Activated naive CD8-positive, alpha-beta T cell (primary cell): Measurements from ENCODE around the gene SYNE2.

ENCODE experiments used
- H3K27ac Mint-ChIP-seq: one replicate; pipeline ENCODE4 v1.8.0; 2021; ENCODE audit warnings: mixed read lengths
- H3K27me3 Mint-ChIP-seq: one replicate; pipeline ENCODE4 v1.8.0; 2021; ENCODE audit warnings: mixed read lengths
- H3K36me3 Mint-ChIP-seq: one replicate; pipeline ENCODE4 v1.8.0; 2021; ENCODE audit warnings: mixed read lengths
- H3K4me1 Mint-ChIP-seq: one replicate; pipeline ENCODE4 v1.8.0; 2021; ENCODE audit warnings: low read depth, mixed read lengths
- H3K4me3 Mint-ChIP-seq: one replicate; pipeline ENCODE4 v1.8.0; 2021; ENCODE audit warnings: mild to moderate bottlenecking, mixed read lengths
- H3K9me3 Mint-ChIP-seq: one replicate; pipeline ENCODE4 v1.8.0; 2021; ENCODE audit warnings: low read depth, mixed read lengths

The SYNE2 gene

DNA sequence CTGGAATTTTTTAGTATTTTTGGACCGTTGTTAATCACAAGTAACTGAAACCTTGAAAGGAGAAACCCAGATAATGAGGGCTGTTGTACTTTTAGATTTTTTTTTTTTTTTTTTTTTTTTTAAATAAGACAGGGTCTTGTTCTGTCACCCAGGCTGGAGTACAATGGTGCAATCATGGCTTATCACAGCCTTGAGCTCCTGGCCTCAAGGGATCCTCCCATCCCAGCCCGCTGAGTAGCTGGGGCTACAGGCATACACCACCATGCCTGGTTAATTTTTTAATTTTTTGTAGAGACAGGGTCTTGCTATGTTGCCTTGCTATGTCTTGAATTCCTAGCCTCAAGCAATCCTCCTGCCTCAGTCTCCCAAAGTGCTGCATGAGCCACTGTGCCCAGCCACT, 211.6 kb downstream of the SYNE2 start:
- no peaks in the 10 kb centered on the region for H3K27me3 Mint-ChIP-seq
- peaks cover 12% of the 10 kb centered on the region for H3K36me3 Mint-ChIP-seq

DNA sequence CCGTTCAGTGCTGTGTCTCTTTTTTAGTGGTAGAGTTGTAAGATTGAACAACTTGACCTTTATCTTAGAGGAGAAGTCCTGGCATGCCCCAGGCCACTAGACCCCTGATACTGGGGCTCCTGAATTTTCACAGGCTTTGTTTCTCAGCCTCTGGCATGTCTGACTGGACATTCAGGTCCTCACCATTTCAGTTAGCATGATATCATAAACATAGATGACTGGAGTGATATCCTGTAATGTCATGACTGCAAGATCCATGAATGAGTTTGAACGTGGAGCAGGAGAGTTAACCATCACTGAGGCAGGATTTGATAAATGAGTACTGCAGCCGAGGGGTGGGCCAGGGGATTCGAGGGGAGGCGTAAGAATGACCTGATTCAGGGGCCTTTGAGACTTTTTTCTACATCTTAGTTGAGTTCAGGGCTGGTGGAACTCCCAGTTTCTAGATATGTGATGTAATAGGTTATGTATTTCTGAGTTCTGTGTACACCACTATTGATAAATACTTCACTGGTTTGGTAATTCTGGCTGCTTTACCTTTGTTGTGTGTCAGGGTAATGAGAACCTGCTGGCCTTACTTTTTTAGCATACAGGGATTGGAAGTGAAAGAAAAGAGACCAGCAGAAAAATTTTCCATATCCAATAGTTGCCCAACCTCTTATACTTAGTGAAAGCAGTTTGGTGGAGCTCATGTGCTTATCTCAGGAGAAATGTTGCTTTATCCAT, 217.0 kb downstream of the SYNE2 start:
- Mint-ChIP-seq H3K4me1 (no peaks in the 10 kb centered on the region), H3K4me3 (no peak overlapping the region), H3K36me3 (peaks cover 17% of the 10 kb centered on the region), H3K27ac (no peak overlapping the region), H3K9me3 (no peaks in the 10 kb centered on the region), H3K27me3 (no peaks in the 10 kb centered on the region)

More for the DNA sequence above, 211.6 kb downstream of the SYNE2 start:
- Mint-ChIP-seq H3K9me3 (no peaks in the 10 kb centered on the region), H3K27ac (no peak overlapping the region), H3K4me3 (no peak overlapping the region), H3K4me1 (no peaks in the 10 kb centered on the region)

DNA sequence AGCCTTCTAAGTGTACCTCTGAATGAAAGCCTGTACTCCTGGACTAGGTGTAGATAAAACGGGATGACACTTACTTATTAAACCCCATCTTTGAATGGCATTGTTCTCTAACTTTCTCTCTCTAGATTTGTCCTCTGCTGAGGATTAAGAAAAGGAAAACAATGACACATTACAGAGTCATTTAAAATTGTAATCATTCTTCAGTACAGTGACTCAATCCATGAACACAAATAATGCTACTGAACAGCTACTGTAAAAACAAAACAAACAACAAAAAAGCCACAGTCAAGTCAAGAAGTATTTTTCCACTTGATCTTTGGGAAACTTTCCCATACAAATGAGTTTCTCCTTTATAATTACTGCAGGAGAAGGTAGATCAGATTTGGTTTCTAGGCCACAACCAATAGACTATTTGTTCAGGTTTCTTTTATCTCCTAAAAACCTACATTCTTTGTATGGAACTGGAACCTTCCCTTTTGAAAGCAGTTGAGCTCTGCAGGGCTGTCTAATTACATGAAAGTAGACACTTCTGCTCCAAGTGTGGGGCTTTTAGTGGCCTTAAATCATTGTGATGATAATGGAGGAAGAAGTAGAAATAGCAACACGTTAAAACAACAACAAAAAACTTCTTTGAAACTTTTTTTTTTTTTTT, 222.3 kb downstream of the SYNE2 start:
- Mint-ChIP-seq H3K27me3 (no peaks in the 10 kb centered on the region), H3K27ac (no peak overlapping the region), H3K4me1 (no peaks in the 10 kb centered on the region), H3K9me3 (no peaks in the 10 kb centered on the region), H3K36me3 (peaks cover 14% of the 10 kb centered on the region), H3K4me3 (no peak overlapping the region)

DNA sequence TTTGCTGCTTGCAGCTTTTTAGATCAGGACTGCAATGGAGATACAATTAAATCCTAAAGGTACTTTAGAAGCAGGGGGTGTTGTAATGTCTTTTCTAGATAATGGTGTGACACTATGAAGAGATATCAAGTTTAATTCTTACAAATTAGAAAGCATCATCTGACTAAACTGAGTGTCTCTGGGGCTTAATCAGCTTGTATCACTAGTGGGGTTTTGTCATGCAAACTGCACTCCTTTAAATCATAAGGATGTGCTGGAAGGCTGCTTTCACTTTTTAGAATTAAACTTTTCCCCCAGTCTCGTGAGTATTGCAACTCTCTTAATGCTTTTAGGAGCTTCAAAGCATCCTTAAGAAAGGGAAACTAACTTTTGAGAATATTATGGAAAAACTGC, 222.8 kb downstream of the SYNE2 start:
- Mint-ChIP-seq H3K27me3 (no peaks in the 10 kb centered on the region), H3K27ac (no peak overlapping the region), H3K9me3 (no peaks in the 10 kb centered on the region), H3K4me1 (no peaks in the 10 kb centered on the region), H3K36me3 (peaks cover 16% of the 10 kb centered on the region), H3K4me3 (no peak overlapping the region)

- Mint-ChIP-seq H3K27me3 (no peaks in the 10 kb centered on the region), H3K36me3 (peaks cover 9% of the 10 kb centered on the region), H3K4me3 (no peak overlapping the region), H3K9me3 (no peaks in the 10 kb centered on the region), H3K4me1 (no peaks in the 10 kb centered on the region), H3K27ac (no peak overlapping the region)
These were observed 227.6 kb downstream of the SYNE2 start for GRCh38 chr14:64080452-64080851.

- H3K9me3 Mint-ChIP-seq: no peaks in the 10 kb centered on the region
- H3K4me1 Mint-ChIP-seq: no peaks in the 10 kb centered on the region
- no peak overlapping the region for H3K27ac Mint-ChIP-seq
- H3K36me3 Mint-ChIP-seq: peaks cover 9% of the 10 kb centered on the region
- H3K4me3 Mint-ChIP-seq: no peak overlapping the region
- no peaks in the 10 kb centered on the region for H3K27me3 Mint-ChIP-seq
These were observed 228.5 kb downstream of the SYNE2 start for GRCh38 chr14:64081174-64081746.

- Mint-ChIP-seq H3K4me3 (no peak overlapping the region), H3K9me3 (no peaks in the 10 kb centered on the region), H3K36me3 (peaks cover 12% of the 10 kb centered on the region), H3K27ac (peak overlapping the region; percentile 5), H3K4me1 (no peaks in the 10 kb centered on the region), H3K27me3 (no peaks in the 10 kb centered on the region)
These were observed 230.0 kb downstream of the SYNE2 start for GRCh38 chr14:64082837-64083236.

GRCh38 chr14:64088647-64088964, 235.8 kb downstream of the SYNE2 start:
- Mint-ChIP-seq H3K27me3 (no peaks in the 10 kb centered on the region), H3K36me3 (peaks cover 17% of the 10 kb centered on the region), H3K4me3 (no peak overlapping the region), H3K27ac (no peak overlapping the region), H3K4me1 (no peaks in the 10 kb centered on the region), H3K9me3 (no peaks in the 10 kb centered on the region)

GRCh38 chr14:64089920-64090319, 237.1 kb downstream of the SYNE2 start:
- Mint-ChIP-seq H3K9me3 (no peaks in the 10 kb centered on the region), H3K27ac (no peak overlapping the region), H3K27me3 (no peaks in the 10 kb centered on the region), H3K4me1 (no peaks in the 10 kb centered on the region), H3K36me3 (peaks cover 17% of the 10 kb centered on the region), H3K4me3 (no peak overlapping the region)

DNA sequence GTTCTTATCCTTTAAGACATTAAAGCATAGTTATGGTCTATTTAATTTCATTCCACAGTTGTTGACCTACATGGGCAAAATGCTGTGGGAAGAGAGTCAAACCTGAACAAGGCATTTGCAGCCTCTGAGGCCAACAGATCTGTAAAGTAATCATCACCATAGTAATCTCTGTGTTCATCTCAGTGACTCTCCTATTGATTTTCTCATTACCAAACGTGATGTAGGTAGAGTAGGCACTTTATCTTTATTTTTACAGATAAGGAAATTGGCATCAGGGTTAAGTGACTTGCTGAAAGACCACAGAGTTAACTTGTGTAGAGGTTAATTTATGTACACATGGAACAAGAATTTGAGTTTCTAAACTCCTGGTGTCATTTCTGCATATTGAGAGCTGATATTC, 238.4 kb downstream of the SYNE2 start:
- no peaks in the 10 kb centered on the region for H3K4me1 Mint-ChIP-seq
- no peaks in the 10 kb centered on the region for H3K27me3 Mint-ChIP-seq
- no peak overlapping the region for H3K4me3 Mint-ChIP-seq
- no peak overlapping the region for H3K27ac Mint-ChIP-seq
- no peaks in the 10 kb centered on the region for H3K9me3 Mint-ChIP-seq
- peaks cover 17% of the 10 kb centered on the region for H3K36me3 Mint-ChIP-seq

DNA sequence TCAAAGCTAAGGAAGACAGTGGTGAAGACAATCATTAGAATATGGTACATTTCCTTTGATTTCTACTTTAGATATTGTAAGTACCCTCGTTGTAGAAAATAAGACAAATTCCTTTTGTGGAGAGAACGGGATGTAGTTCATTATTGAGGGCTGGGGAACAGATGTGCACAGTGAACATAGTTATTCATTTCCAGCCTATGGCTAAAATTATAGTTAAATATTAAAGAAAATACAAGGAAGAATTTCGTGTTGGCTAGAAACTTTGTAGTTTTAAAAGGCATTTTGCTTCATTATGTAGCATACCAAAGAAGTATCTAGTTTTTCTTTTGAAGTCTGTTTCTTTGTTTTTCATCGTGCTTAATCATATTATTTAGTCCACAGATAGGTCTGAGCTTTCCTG, 239.5 kb downstream of the SYNE2 start:
- Mint-ChIP-seq H3K4me1 (no peaks in the 10 kb centered on the region), H3K36me3 (peaks cover 18% of the 10 kb centered on the region), H3K27ac (no peak overlapping the region), H3K9me3 (no peaks in the 10 kb centered on the region), H3K4me3 (no peak overlapping the region), H3K27me3 (no peaks in the 10 kb centered on the region)

GRCh38 chr14:64092940-64093339, 240.1 kb downstream of the SYNE2 start:
- H3K9me3 Mint-ChIP-seq: no peaks in the 10 kb centered on the region
- no peaks in the 10 kb centered on the region for H3K27me3 Mint-ChIP-seq
- H3K4me1 Mint-ChIP-seq: no peaks in the 10 kb centered on the region
- H3K36me3 Mint-ChIP-seq: peaks cover 21% of the 10 kb centered on the region
- H3K4me3 Mint-ChIP-seq: no peak overlapping the region
- no peak overlapping the region for H3K27ac Mint-ChIP-seq

- Mint-ChIP-seq H3K27me3 (no peaks in the 10 kb centered on the region), H3K9me3 (peaks cover 3% of the 10 kb centered on the region), H3K36me3 (peaks cover 33% of the 10 kb centered on the region), H3K4me1 (no peaks in the 10 kb centered on the region), H3K27ac (no peak overlapping the region), H3K4me3 (no peak overlapping the region)
These were observed 242.8 kb downstream of the SYNE2 start for GRCh38 chr14:64095620-64096019.

- H3K4me3 Mint-ChIP-seq: no peak overlapping the region
- no peaks in the 10 kb centered on the region for H3K4me1 Mint-ChIP-seq
- H3K9me3 Mint-ChIP-seq: peaks cover 3% of the 10 kb centered on the region
- H3K27ac Mint-ChIP-seq: no peak overlapping the region
- H3K36me3 Mint-ChIP-seq: peaks cover 35% of the 10 kb centered on the region
- no peaks in the 10 kb centered on the region for H3K27me3 Mint-ChIP-seq
These were observed 245.3 kb downstream of the SYNE2 start for GRCh38 chr14:64098120-64098519.

DNA sequence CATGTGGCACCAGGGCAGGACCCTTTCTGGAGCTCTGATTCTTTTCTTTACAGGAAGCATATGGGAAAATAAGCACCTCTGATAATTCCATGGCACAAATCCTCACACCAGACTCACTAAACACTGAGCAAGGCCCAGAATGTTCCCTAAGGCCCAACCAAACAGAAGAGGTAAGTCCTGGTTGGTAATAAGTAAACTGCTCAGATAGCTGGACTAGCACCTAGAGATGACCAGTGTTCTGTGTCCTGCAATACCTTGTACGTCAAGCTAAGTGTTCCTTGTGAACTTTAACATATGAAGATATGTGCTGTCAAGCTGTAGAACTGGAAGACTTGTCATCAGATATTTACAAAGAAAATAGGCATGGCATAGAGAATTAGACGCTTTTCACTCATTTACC, 254.6 kb downstream of the SYNE2 start:
- no peaks in the 10 kb centered on the region for H3K9me3 Mint-ChIP-seq

More for the DNA sequence above, 254.6 kb downstream of the SYNE2 start:
- Mint-ChIP-seq H3K27ac (no peak overlapping the region), H3K4me1 (no peaks in the 10 kb centered on the region), H3K36me3 (peaks cover 23% of the 10 kb centered on the region), H3K4me3 (no peak overlapping the region), H3K27me3 (no peaks in the 10 kb centered on the region)
